ENCODE data around the gene PDE4D.

PDE4D gene

GRCh38 chr5:59698207-59699178 lies 195.0 kb downstream of the PDE4D start:
- no peak for TF ChIP-seq CTCF (conservative IDR thresholded peaks at IDR 0.05; ENCODE audit: low read length)
- DNase-seq (ENCODE audit: low read depth): no peak
- H3K4me3 ChIP-seq (ENCODE audit: low read length): no peak overlapping the region

GRCh38 chr5:59694411-59694810 lies 199.1 kb downstream of the PDE4D start:
- TF ChIP-seq CTCF (conservative IDR thresholded peaks at IDR 0.05; ENCODE audit: low read length): no peak
- H3K4me3 ChIP-seq (ENCODE audit: low read length): no peak overlapping the region

GRCh38 chr5:59693492-59694309 lies 199.8 kb downstream of the PDE4D start:
- no peak for TF ChIP-seq CTCF (conservative IDR thresholded peaks at IDR 0.05; ENCODE audit: low read length)
- H3K4me3 ChIP-seq (ENCODE audit: low read length): no peak overlapping the region
- DNase-seq (ENCODE audit: low read depth): no peak

More at GRCh38 chr5:59694411-59694810, 199.1 kb downstream of the PDE4D start:
- no peak for DNase-seq (ENCODE audit: low read depth)

- DNase-seq (ENCODE audit: low read depth): peak; percentile 65
- no peak; the same call in 1 of the 2 replicates for TF ChIP-seq CTCF (conservative IDR thresholded peaks at IDR 0.05; ENCODE audit: low read length)
- no peak overlapping the region for H3K4me3 ChIP-seq (ENCODE audit: low read length)
Observed at GRCh38 chr5:59685793-59686192, 207.7 kb downstream of the PDE4D start.

- no peak overlapping the region for H3K4me3 ChIP-seq (ENCODE audit: low read length)
- DNase-seq (ENCODE audit: low read depth): peak; percentile 29
- no peak for TF ChIP-seq CTCF (conservative IDR thresholded peaks at IDR 0.05; ENCODE audit: low read length)
Observed at GRCh38 chr5:59685191-59685530, 208.4 kb downstream of the PDE4D start.

- TF ChIP-seq CTCF (conservative IDR thresholded peaks at IDR 0.05; ENCODE audit: low read length): no peak
- H3K4me3 ChIP-seq (ENCODE audit: low read length): no peak overlapping the region
- DNase-seq (ENCODE audit: low read depth): peak; percentile 13
Observed at GRCh38 chr5:59684388-59685190, 208.9 kb downstream of the PDE4D start.

Measured in AG10803 (cell line).